RPMI7951 (cell line): ENCODE measurements around the gene UBAC2. TPM values are rescaled to one million over a fixed set of nuclear protein-coding genes. Genes with fewer than 3 reads are reported as not detected.

Source experiments
- DNase-seq: peaks from one replicate; pipeline ENCODE4 v3.0.0-alpha.2; 2012; ENCODE audit warnings: low read depth
- total RNA-seq: library from RNA; depleted of rRNA; stranded (reverse); fragments of >200 nt; shearing (Covaris generic); gene quantifications from 2 replicates; pipeline ENCODE4 v1.2.3, GENCODE V29; 2014

Gene UBAC2
- total RNA-seq, 1 experiment from 2014 or later: 29.1 TPM

GRCh38 chr13:99357131-99357596, 156.5 kb downstream of the UBAC2 start:
- DNase-seq: peak; percentile 84

GRCh38 chr13:99357941-99358340, 157.3 kb downstream of the UBAC2 start:
- no peak for DNase-seq

- no peak for DNase-seq
Measured at GRCh38 chr13:99359528-99359927, 158.9 kb downstream of the UBAC2 start.

GRCh38 chr13:99360696-99361095, 160.0 kb downstream of the UBAC2 start:
- DNase-seq: no peak

- no peak for DNase-seq
Measured at GRCh38 chr13:99361197-99361596, 160.5 kb downstream of the UBAC2 start.

- DNase-seq: no peak
Measured at GRCh38 chr13:99362362-99362761, 161.7 kb downstream of the UBAC2 start.

- no peak for DNase-seq
Measured at GRCh38 chr13:99363391-99363790, 162.7 kb downstream of the UBAC2 start.

GRCh38 chr13:99363949-99364348, 163.3 kb downstream of the UBAC2 start:
- no peak for DNase-seq

GRCh38 chr13:99366075-99366987, 165.7 kb downstream of the UBAC2 start:
- DNase-seq: peak; percentile 28

- DNase-seq: no peak
Measured at GRCh38 chr13:99367106-99367616, 166.5 kb downstream of the UBAC2 start.

GRCh38 chr13:99367663-99368448, 167.2 kb downstream of the UBAC2 start:
- no peak for DNase-seq

GRCh38 chr13:99370481-99371275, 170.0 kb downstream of the UBAC2 start:
- no peak for DNase-seq

- DNase-seq: no peak
Measured at GRCh38 chr13:99371956-99372355, 171.3 kb downstream of the UBAC2 start.

GRCh38 chr13:99373436-99373835, 172.8 kb downstream of the UBAC2 start:
- DNase-seq: no peak

- DNase-seq: no peak
Measured at GRCh38 chr13:99374169-99374991, 173.7 kb downstream of the UBAC2 start.

GRCh38 chr13:99374994-99375737, 174.5 kb downstream of the UBAC2 start:
- no peak for DNase-seq

GRCh38 chr13:99375738-99376080, 175.1 kb downstream of the UBAC2 start:
- no peak for DNase-seq

GRCh38 chr13:99376132-99376531, 175.5 kb downstream of the UBAC2 start:
- DNase-seq: no peak

GRCh38 chr13:99376924-99377323, 176.3 kb downstream of the UBAC2 start:
- no peak for DNase-seq

- DNase-seq: no peak
Measured at GRCh38 chr13:99377641-99378040, 177.0 kb downstream of the UBAC2 start.
